A549 (cell line): ENCODE measurements around the gene SVOPL.

Experiments
- CTCF ChIP-seq: fragments of >200 bp; sonication (Bioruptor Twin); formaldehyde crosslinking; IDR thresholded peaks from 3 replicates; pipeline ENCODE4 v1.5.1; 2016
- HOXA7 ChIP-seq: fragments of 250-450 bp; sonication (Bioruptor Pico); IDR thresholded peaks from 2 replicates; pipeline ENCODE4 v1.5.0; 2020; ENCODE audit warnings: mild to moderate bottlenecking, moderate library complexity
- MYC ChIP-seq: IDR thresholded peaks from 2 replicates; pipeline ENCODE4 v1.6.1; 2012; ENCODE audit warnings: mild to moderate bottlenecking, inconsistent platforms, low read length, improper control_type of control experiment, borderline replicate concordance

- TF ChIP-seq CTCF: no peak
- TF ChIP-seq MYC: no peak
- TF ChIP-seq HOXA7: no peak
These were observed 30.6 kb downstream of the SVOPL start for GRCh38 chr7:138670594-138670993.
